GM12873 (cell line): ENCODE results near the gene REP15.

Experiments used
- CTCF ChIP-seq: IDR thresholded peaks from 2 replicates; pipeline ENCODE4 v1.5.1; 2012; ENCODE audit warnings: low read depth, mild to moderate bottlenecking, moderate library complexity, low read length, control low read depth; ENCODE audit not compliant: insufficient read depth; ENCODE audit errors: missing control alignments

The REP15 gene

DNA sequence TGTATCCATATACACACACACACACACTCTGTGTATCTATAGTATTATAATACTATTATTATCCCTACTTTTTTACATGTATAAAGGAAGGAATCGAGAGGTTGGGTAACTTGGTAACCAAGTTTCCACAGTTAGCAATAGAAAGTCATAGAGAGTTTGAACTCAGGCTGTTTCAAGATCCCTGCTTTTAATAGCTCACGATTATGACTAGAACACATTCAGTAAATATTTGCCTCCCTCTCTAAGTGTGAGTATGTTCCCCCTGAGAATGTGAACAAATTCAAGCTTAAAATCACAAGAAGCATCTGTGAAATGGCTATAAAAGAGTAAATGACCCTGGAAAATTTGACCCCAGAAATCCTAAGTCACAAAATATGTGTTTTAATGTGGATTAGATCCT, 11.0 kb upstream of the REP15 start:
- no peak for TF ChIP-seq CTCF

- TF ChIP-seq CTCF, result no peak
These were observed 10.1 kb upstream of the REP15 start for GRCh38 chr12:27686147-27686546.

DNA sequence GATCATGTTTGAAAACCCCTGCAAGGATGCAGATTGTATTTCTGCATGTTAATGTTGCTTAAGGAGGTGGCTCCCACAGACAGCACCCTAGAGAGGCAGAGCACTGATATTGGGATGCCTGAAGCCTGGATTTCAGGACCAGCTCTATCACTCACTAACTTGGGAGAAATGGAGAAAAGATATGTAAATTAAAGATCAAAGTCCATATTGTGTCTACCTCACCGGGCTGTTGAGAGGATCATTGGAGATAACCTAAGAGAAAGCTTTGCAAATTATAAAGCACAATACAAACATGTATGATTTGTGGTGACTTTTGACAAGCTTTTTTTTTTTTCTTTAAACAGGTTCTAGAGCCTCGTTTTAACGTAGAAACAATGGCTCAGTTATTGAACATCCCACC, 7.6 kb upstream of the REP15 start:
- TF ChIP-seq CTCF, result no peak

GRCh38 chr12:27689558-27690180, 6.6 kb upstream of the REP15 start:
- no peak for TF ChIP-seq CTCF

GRCh38 chr12:27693403-27693802, 2.8 kb upstream of the REP15 start:
- no peak for TF ChIP-seq CTCF

DNA sequence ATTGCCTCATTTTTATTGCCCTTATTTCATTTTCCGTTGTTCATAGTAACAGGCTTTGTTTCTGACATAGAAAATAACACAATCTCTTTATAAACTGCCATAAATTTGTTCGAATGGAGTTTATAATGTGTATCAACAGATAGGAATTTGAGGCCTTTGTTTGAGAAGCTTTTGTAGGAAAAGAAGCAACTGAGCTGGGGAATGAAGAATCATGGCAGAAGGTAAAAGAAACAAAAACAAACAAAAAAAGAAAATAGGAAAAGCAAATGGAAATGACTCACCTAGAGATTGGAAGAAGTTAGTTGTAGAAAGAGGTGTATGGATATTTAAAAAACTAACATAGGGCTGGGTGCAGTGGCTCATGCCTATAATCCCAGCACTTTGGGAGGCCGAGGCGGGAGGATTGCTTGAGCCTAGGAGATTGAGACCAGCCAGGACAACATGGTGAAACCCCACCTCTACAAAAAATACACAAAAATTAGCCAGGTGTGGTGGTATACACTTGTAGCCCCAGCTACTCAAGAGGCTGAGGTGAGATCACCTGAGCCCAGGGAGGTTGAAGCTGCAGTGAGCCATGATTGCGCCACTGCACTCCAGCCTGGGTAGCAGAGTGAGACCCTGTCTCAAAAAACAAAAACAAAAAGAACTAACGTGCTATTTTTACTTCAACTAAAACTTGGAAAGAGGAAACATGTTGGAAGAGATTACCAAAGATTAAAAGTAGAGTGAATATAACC, 523 bp upstream of the REP15 start:
- no peak for TF ChIP-seq CTCF

GRCh38 chr12:27696864-27697564, 767 bp downstream of the REP15 start:
- no peak for TF ChIP-seq CTCF
